Stimulated activated effector memory CD8-positive, alpha-beta T cell treated with anti-CD3 and anti-CD28 coated beads, Interleukin-12 subunit alpha, Interleukin-12 subunit beta, amount 100 ng/mL, for 72 hours (primary cell): ENCODE results near the gene POLR2E.
A peak's percentile ranks its signal among the peaks of the same experiment; 100 is the strongest.

Experiments used
- ATAC-seq: fragments of 150-1000 bp; cut with Tn5 transposase; 2 replicates; pipeline ENCODE4 v1.10.0; 2021
- DNase-seq, 2 donors: peaks; one replicate each; pipeline ENCODE4 v3.0.0; 2021 to 2022; ENCODE audit warnings: low spot score in 2 of 2
- H3K27ac Mint-ChIP-seq: one replicate; pipeline ENCODE4 v1.8.0; 2022; ENCODE audit warnings: mild to moderate bottlenecking, mixed read lengths
- H3K36me3 Mint-ChIP-seq: one replicate; pipeline ENCODE4 v1.8.0; 2022; ENCODE audit warnings: mild to moderate bottlenecking, mixed read lengths
- H3K4me1 Mint-ChIP-seq: one replicate; pipeline ENCODE4 v1.8.0; 2022; ENCODE audit warnings: mixed read lengths
- H3K4me3 Mint-ChIP-seq: one replicate; pipeline ENCODE4 v1.8.0; 2022; ENCODE audit warnings: mild to moderate bottlenecking, mixed read lengths
- H3K9me3 Mint-ChIP-seq: one replicate; pipeline ENCODE4 v1.8.0; 2022; ENCODE audit warnings: mixed read lengths

Gene POLR2E

GRCh38 chr19:1039646-1040475 is 55.3 kb downstream of the POLR2E start, which contains the start of gene ABCA7:
ABCA7 (plus strand) TSS chr19:1040107; CDS start chr19:1041362, 1,255 bp downstream.
- Mint-ChIP-seq H3K36me3 (peaks cover 58% of the 10 kb centered on the region), H3K4me3 (peak within 1 kb of the TSS; percentile 85), H3K27ac (peak within 1 kb of the TSS; percentile 70), H3K9me3 (no peaks in the 10 kb centered on the region), H3K4me1 (peaks cover 56% of the 10 kb centered on the region)
- ATAC-seq = peak; percentile 95
- peak; percentile 100 for DNase-seq

- Mint-ChIP-seq H3K27ac (peak overlapping the region; percentile 26), H3K9me3 (no peaks in the 10 kb centered on the region), H3K36me3 (peaks cover 58% of the 10 kb centered on the region), H3K4me3 (peak overlapping the region; percentile 85), H3K4me1 (peaks cover 56% of the 10 kb centered on the region)
- DNase-seq (no peak), ATAC-seq (no peak)
These were observed 56.1 kb downstream of the POLR2E start for GRCh38 chr19:1038978-1039645.

GRCh38 chr19:1037621-1038064 is 57.5 kb downstream of the POLR2E start:
- Mint-ChIP-seq H3K36me3 (peaks cover 69% of the 10 kb centered on the region), H3K4me1 (peaks cover 62% of the 10 kb centered on the region), H3K9me3 (no peaks in the 10 kb centered on the region), H3K27ac (peak overlapping the region; percentile 80), H3K4me3 (peak overlapping the region; percentile 85)
- DNase-seq (no peak), ATAC-seq (no peak)
